Sigmoid colon (tissue), 4 donors: ENCODE data around the gene MR1.

Experiments
- EP300 ChIP-seq, 4 donors: sonication (generic); formaldehyde crosslinking; IDR thresholded peaks; one replicate each; pipeline ENCODE4 v1.6.1; 2017; ENCODE audit warnings: antibody characterized with exemption in 4 of 4
- POLR2A ChIP-seq, 2 donors: fragments of 450-650 bp; IDR thresholded peaks; one replicate each; pipeline ENCODE4 v1.6.1; 2016; ENCODE audit warnings: antibody characterized with exemption in 2 of 2, mild to moderate bottlenecking in 2 of 2, moderate library complexity in 2 of 2
- POLR2AphosphoS5 ChIP-seq, 4 donors: sonication (generic); formaldehyde crosslinking; IDR thresholded peaks; one replicate each; pipeline ENCODE4 v1.6.1; 2017; ENCODE audit warnings: antibody characterized with exemption in 4 of 4
- TF ChIP-seq, protein P1 (sequence below), 4 experiments: fragments of 450-650 bp in 3 of 4; fragments of 200-600 bp in 1 of 4; IDR thresholded peaks; one replicate each; pipeline ENCODE4 v1.5.1; 2016 to 2019; ENCODE audit warnings: antibody characterized with exemption in 4 of 4, mild to moderate bottlenecking in 3 of 4, moderate library complexity in 2 of 4

DNA sequence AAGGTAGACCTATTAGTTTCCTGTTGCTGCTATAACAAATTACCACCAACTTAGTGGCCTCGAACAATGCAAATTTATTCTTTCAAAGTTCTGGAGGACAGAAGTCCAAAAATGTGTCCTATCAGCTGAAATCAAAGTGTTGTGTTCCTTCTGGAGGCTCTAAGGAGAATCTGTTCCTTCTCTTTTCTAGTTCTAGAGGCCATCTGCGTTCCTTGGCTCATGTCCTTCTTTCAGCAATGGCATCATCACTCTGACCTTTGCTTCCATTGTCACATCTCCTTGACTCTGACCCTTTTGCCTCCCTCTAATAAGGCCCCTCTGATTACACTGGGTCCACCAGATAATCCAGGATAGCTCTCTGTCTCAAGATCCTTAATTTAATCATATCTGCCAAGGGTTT lies 1.2 kb upstream of the MR1 start:
- TF ChIP-seq POLR2AphosphoS5 (IDR thresholded peaks at IDR 0.05) (no peak), POLR2A (IDR thresholded peaks at IDR 0.05) (no peak), EP300 (IDR thresholded peaks at IDR 0.05) (no peak)
- TF ChIP-seq, protein P1, sequence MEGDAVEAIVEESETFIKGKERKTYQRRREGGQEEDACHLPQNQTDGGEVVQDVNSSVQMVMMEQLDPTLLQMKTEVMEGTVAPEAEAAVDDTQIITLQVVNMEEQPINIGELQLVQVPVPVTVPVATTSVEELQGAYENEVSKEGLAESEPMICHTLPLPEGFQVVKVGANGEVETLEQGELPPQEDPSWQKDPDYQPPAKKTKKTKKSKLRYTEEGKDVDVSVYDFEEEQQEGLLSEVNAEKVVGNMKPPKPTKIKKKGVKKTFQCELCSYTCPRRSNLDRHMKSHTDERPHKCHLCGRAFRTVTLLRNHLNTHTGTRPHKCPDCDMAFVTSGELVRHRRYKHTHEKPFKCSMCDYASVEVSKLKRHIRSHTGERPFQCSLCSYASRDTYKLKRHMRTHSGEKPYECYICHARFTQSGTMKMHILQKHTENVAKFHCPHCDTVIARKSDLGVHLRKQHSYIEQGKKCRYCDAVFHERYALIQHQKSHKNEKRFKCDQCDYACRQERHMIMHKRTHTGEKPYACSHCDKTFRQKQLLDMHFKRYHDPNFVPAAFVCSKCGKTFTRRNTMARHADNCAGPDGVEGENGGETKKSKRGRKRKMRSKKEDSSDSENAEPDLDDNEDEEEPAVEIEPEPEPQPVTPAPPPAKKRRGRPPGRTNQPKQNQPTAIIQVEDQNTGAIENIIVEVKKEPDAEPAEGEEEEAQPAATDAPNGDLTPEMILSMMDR (IDR thresholded peaks at IDR 0.05), result no peak
